Fibroblast of upper back skin (primary cell): ENCODE measurements around the gene PCDHGA7.
A peak's percentile ranks its signal among the peaks of the same experiment; 100 is the strongest.
"Not testable (repeated sequence)": the region's sequence is repeated elsewhere in the genome, so short reads cannot be mapped to it uniquely, and the experiment has no call there.

Source experiments
- DNase-seq: peaks from one replicate; pipeline ENCODE4 v3.0.0-alpha.2; 2013

Gene PCDHGA7

GRCh38 chr5:141369994-141370848 is 12.3 kb upstream of the PCDHGA7 start, which contains the start of gene PCDHGB3:
PCDHGB3 (plus strand) TSS chr5:141370242; CDS start chr5:141370395, 153 bp downstream.
- peak; percentile 64 for DNase-seq

DNA sequence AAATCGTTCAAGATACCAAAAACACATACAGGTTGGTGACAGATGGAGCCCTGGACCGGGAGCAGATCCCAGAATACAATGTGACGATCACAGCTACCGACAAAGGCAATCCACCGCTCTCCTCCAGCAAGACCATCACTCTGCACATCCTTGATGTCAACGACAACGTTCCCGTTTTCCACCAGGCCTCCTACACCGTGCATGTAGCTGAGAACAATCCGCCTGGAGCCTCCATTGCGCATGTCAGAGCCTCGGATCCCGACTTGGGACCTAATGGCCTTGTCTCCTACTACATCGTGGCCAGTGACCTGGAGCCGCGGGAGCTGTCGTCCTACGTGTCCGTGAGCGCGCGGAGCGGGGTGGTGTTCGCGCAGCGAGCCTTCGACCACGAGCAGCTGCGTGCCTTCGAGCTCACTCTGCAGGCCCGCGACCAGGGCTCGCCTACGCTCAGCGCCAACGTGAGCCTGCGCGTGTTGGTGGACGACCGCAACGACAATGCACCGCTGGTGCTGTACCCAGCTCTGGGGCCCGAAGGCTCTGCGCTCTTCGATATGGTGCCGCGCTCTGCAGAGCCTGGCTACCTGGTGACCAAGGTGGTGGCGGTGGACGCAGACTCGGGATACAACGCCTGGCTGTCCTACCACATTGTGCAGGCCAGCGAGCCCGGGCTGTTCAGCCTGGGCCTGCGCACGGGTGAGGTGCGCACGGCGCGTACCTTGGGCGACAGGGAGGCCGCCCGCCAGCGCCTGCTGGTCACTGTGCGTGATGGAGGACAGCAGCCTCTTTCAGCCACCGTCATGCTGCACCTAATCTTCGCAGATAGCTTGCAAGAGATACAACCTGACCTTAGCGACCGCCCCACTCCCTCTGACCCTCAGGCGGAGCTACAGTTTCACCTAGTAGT is 10.7 kb upstream of the PCDHGA7 start:
- DNase-seq = no peak

DNA sequence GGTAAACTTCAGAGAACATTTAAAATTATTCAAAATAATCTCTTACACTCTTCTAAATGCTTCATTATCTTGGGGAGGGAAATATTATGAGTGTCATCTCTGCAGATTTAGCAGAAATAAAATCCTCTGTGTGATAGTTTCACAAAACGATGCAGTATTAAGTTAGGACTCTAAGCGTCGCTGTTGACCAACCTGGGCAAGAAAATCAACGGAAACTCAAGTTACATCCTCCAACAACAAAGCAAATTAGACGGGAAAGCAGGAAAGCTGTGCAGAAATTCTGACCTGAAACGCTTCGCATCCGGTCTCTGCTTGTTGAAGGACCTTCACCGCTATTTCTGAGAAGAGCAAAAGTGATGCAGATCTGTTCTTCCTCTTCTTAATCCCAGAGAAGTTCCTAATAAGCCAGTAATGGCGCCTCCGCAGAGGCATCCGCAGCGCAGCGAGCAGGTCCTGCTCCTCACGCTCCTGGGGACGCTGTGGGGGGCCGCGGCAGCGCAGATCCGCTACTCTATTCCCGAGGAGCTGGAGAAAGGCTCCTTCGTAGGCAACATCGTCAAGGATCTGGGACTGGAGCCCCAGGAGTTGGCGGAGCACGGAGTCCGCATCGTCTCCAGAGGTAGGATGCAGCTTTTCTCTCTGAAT is 8.7 kb upstream of the PCDHGA7 start, which contains the start of gene PCDHGA6:
PCDHGA6 (plus strand) TSS at position 219 of the 645 bp plus-strand sequence; CDS start at position 412, 193 bp downstream.
- peak; percentile 38 for DNase-seq

- DNase-seq = no peak
These were observed 7.9 kb upstream of the PCDHGA7 start for GRCh38 chr5:141374627-141375026.

- not testable (repeated sequence) for DNase-seq
These were observed 6.9 kb upstream of the PCDHGA7 start for GRCh38 chr5:141375444-141376155.

GRCh38 chr5:141383345-141383744 is 803 bp downstream of the PCDHGA7 start:
- DNase-seq = no peak

DNA sequence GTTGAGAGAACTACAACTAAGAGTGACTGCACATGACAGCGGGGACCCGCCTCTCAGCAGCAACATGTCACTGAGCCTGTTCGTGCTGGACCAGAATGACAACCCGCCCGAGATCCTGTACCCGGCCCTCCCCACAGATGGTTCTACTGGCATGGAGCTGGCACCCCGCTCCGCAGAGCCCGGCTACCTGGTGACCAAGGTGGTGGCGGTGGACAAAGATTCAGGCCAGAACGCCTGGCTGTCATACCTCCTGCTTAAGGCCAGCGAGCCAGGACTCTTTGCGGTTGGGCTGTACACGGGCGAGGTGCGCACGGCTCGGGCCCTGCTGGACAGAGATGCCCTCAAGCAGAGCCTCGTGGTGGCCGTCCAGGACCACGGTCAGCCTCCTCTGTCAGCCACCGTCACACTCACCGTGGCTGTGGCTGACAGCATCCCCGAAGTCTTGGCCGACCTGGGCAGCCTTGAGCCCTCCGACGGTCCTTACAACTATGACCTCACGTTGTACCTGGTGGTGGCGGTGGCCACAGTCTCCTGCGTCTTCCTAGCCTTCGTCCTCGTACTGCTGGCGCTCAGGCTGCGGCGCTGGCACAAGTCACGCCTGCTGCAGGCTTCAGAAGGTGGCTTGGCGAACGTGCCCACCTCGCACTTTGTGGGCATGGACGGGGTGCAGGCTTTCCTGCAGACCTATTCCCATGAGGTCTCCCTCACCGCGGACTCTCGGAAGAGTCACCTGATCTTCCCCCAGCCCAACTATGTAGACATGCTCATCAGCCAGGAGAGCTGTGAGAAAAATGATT is 2.1 kb downstream of the PCDHGA7 start:
- no peak for DNase-seq

DNA sequence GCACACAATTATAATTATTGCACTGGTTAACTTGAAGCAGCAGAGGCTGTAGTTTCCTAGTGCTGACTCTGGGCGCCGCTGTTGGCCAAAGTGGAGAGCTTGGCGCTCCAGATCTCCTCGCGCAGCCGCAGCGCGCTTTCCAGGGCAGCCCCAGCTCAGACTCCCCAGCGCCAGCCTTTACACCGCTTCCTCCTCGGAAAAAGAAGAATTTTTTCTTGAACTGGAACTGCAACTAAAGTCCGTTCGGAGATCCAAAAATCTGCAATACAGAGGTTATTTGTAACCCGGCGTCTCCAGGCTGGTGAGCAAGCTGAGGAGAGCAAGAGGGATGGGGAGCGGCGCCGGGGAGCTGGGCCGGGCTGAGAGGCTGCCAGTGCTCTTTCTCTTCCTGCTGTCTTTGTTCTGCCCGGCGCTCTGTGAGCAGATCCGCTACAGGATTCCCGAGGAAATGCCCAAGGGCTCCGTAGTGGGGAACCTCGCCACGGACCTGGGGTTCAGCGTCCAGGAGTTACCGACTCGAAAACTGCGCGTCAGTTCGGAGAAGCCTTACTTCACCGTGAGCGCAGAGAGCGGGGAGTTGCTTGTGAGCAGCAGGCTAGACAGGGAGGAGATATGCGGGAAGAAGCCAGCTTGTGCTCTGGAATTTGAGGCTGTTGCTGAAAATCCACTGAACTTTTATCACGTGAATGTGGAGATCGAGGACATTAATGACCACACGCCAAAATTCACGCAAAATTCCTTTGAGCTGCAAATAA is 5.2 kb downstream of the PCDHGA7 start, which contains the start of gene PCDHGB4:
PCDHGB4 (plus strand) TSS at position 142 of the 755 bp plus-strand sequence; CDS start at position 329, 187 bp downstream.
- peak; percentile 49 for DNase-seq

DNA sequence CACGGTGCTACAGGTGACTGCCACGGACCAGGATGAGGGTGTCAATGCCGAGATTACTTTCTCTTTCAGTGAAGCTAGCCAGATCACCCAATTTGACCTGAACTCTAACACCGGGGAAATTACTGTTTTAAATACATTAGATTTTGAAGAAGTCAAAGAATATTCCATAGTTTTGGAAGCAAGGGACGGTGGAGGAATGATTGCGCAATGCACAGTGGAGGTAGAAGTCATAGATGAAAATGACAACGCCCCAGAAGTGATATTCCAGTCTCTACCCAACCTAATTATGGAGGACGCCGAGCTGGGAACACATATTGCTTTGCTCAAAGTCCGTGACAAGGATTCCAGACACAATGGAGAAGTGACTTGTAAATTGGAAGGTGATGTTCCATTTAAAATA is 6.1 kb downstream of the PCDHGA7 start:
- no peak for DNase-seq

DNA sequence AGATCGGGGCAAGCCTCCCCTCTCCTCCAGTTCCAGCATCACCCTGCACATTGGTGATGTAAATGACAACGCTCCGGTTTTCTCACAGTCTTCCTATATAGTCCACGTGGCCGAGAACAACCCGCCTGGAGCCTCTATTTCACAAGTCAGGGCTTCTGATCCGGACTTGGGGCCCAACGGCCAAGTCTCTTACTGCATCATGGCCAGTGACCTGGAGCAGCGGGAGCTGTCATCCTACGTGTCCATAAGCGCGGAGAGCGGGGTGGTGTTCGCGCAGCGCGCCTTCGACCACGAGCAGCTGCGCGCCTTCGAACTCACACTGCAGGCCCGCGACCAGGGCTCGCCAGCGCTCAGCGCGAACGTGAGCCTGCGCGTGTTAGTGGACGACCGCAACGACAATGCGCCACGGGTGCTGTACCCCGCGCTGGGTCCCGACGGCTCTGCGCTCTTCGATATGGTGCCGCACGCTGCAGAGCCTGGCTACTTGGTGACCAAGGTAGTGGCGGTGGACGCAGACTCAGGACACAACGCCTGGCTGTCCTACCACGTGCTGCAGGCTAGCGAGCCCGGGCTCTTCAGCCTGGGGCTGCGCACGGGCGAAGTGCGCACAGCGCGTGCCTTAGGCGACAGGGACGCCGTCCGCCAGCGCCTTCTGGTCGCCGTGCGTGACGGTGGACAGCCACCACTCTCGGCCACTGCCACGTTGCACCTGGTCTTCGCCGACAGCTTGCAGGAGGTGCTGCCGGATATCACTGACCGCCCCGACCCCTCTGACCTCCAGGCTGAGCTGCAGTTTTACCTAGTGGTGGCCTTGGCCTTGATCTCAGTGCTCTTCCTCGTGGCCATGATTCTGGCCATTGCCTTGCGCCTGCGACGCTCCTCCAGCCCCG is 6.9 kb downstream of the PCDHGA7 start:
- no peak for DNase-seq

DNA sequence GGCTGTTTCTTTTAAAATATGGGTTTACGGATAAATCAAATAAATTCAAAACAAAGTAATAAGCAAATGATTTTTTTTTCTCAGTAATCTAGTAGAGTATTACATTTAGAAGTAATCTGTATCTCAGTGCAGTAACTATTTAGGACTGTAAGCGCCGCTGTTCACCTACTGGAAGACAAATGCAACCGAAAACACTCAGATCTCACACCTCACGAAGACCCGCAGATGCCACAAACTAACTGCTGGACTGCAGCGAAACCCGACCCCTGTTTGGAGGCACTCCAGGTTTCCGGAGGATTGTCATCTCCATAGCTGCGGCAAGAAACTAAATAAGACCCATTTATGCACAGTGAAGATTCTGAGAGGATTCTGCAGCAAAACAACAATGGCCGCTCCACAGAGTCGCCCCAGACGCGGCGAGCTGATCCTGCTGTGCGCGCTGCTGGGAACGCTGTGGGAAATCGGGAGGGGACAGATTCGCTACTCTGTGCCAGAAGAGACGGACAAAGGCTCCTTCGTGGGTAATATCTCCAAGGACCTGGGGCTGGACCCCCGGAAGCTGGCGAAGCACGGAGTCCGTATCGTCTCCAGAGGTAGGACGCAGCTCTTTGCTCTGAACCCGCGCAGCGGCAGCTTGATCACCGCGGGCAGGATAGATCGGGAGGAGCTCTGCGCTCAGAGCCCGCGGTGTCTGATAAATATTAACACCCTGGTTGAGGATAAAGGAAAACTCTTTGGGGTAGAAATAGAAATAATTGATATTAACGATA is 10.1 kb downstream of the PCDHGA7 start, which contains the start of gene PCDHGA8:
PCDHGA8 (plus strand) TSS at position 205 of the 770 bp plus-strand sequence; CDS start at position 386, 181 bp downstream.
- DNase-seq = peak; percentile 26

GRCh38 chr5:141393267-141393666 is 10.7 kb downstream of the PCDHGA7 start:
- DNase-seq = no peak

- not testable (repeated sequence) for DNase-seq
These were observed 12.1 kb downstream of the PCDHGA7 start for GRCh38 chr5:141394401-141395187.

DNA sequence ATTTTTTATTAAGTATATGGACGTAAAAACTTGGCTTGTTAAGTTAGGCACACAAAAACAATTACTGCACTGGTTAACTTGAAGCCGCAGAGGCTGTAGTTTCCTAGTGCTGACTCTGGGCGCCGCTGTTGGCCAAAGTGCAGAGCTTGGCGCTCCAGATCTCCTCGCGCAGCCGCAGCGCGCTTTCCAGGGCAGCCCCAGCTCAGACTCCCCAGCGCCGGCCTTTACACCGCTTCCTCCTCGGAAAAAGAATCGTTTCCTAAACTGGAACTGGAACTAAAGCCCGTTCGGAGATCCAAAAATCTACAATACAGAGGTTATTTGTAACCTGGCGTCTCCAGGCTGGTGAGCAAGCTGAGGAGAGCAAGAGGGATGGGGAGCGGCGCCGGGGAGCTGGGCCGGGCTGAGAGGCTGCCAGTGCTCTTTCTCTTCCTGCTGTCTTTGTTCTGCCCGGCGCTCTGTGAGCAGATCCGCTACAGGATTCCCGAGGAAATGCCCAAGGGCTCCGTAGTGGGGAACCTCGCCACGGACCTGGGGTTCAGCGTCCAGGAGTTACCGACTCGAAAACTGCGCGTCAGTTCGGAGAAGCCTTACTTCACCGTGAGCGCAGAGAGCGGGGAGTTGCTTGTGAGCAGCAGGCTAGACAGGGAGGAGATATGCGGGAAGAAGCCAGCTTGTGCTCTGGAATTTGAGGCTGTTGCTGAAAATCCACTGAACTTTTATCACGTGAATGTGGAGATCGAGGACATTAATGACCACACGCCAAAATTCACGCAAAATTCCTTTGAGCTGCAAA is 15.4 kb downstream of the PCDHGA7 start, which contains the start of gene PCDHGB5:
PCDHGB5 (plus strand) TSS at position 192 of the 796 bp plus-strand sequence; CDS start at position 373, 181 bp downstream.
- peak; percentile 61 for DNase-seq

DNA sequence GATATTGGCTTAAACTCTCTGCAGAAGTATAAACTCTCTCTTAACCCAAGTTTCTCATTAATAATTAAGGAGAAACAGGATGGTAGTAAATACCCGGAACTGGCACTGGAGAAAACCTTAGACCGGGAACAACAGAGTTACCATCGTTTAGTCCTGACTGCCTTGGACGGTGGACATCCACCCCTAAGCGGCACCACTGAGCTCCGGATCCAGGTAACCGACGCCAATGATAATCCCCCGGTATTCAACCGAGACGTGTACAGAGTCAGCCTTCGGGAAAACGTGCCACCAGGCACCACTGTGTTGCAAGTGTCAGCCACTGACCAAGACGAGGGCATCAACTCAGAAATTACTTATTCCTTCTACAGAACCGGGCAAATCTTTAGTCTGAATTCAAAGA is 16.1 kb downstream of the PCDHGA7 start:
- DNase-seq = no peak

DNA sequence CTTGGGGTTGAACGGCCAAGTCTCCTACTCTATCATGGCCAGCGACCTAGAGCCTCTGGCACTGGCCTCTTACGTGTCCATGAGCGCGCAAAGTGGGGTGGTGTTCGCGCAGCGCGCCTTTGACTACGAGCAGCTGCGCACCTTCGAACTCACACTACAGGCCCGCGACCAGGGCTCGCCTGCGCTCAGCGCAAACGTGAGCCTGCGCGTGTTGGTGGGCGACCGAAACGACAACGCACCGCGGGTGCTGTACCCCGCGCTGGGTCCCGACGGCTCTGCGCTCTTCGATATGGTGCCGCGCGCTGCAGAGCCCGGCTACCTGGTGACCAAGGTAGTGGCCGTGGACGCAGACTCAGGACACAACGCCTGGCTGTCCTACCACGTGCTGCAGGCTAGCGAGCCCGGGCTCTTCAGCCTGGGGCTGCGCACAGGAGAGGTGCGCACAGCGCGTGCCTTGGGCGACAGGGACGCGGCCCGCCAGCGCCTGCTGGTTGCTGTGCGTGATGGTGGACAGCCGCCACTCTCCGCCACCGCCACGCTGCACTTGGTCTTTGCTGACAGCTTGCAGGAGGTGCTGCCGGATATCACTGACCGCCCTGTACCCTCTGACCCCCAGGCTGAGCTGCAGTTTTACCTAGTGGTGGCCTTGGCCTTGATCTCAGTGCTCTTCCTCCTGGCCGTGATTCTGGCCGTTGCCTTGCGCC is 17.2 kb downstream of the PCDHGA7 start:
- no peak for DNase-seq
